Naive thymus-derived CD8-positive, alpha-beta T cell (primary cell): Measurements from ENCODE around the gene NOS1AP. TPM values are rescaled to one million over a fixed set of nuclear protein-coding genes. Genes with fewer than 3 reads are reported as not detected.

Experiments used
- ATAC-seq, 2 donors: fragments of 150-1000 bp; cut with Tn5 transposase in 1 of 2; sonication (Bioruptor Pico), chemical (Tn5 transposase) in 1 of 2; 1 replicate in 1 of 2; 2 replicates in 1 of 2; pipeline ENCODE4 v1.10.0; 2021; ENCODE audit warnings: mild to moderate bottlenecking in 2 of 2, moderate library complexity in 2 of 2
- POLR2A ChIA-PET: fragments of 350-600 bp; sonication (Branson Sonifier 250); formaldehyde crosslinking; loops from one replicate; lab custom pipeline; 2021; ENCODE audit warnings: antibody characterized with exemption; lab: Charles Lee
- DNase-seq, 10 donors: peaks; one replicate each; pipeline versions ENCODE4 v3.0.0 to v3.0.0-alpha.2; 2020 to 2022
- H3K27ac Mint-ChIP-seq, 10 donors: one replicate each; pipeline ENCODE4 v1.8.0; 2020 to 2022; ENCODE audit warnings: mild to moderate bottlenecking in 10 of 10, mixed read lengths in 10 of 10, moderate library complexity in 4 of 10, inconsistent platforms in 1 of 10
- H3K27me3 Mint-ChIP-seq, 5 donors: one replicate each; pipeline ENCODE4 v1.8.0; 2021 to 2022; ENCODE audit warnings: mixed read lengths in 5 of 5
- H3K36me3 Mint-ChIP-seq, 3 donors: one replicate each; pipeline ENCODE4 v1.8.0; 2020 to 2022; ENCODE audit warnings: mixed read lengths in 3 of 3, mild to moderate bottlenecking in 2 of 3, inconsistent platforms in 1 of 3
- H3K4me1 Mint-ChIP-seq, 4 donors: one replicate each; pipeline ENCODE4 v1.8.0; 2021 to 2022; ENCODE audit warnings: mixed read lengths in 4 of 4
- H3K4me3 Mint-ChIP-seq, 10 donors: one replicate each; pipeline ENCODE4 v1.8.0; 2020 to 2022; ENCODE audit warnings: mild to moderate bottlenecking in 10 of 10, mixed read lengths in 10 of 10, moderate library complexity in 6 of 10, inconsistent platforms in 1 of 10
- H3K9me3 Mint-ChIP-seq, 9 donors: one replicate each; pipeline ENCODE4 v1.8.0; 2020 to 2022; ENCODE audit warnings: mixed read lengths in 9 of 9, mild to moderate bottlenecking in 3 of 9, inconsistent platforms in 1 of 9, moderate library complexity in 1 of 9
- polyA plus RNA-seq, 3 donors: library from polyadenylated mRNA; unstranded; fragments of 300-500 nt; fragmentation: Illumina TruSeq; gene quantifications; one replicate each; pipeline ENCODE4 v1.2.3, GENCODE V29; 2021
- total RNA-seq, 8 experiments: library from RNA in 2 of 8; stranded (reverse) in 2 of 8; gene quantifications; one replicate each; pipeline ENCODE4 v1.2.3 and lab custom pipeline; 2021 to 2026

Gene NOS1AP
- total and polyA plus RNA-seq, 5 experiments from 2014 or later = not detected

DNA sequence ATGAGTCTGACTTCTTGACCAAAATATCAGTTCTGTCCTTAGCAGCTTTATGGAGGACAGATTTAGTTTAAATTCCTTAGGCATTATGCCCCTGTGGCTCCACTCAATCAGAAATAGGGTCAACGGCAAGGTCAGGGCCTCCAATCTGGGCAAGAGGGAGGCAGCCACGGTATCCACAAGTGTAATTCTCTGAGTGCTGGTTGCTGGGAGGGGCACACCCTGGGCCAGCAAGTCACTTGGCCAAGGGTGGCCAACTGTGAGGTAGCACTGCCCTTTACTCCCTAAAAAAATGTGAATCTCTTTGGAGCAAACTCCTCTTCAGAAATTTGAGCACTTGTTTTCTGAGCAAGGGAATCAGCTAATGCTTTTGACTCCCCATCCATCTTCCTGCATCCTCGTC lies 294.3 kb downstream of the NOS1AP start:
- Mint-ChIP-seq H3K27ac (no peak overlapping the region), H3K36me3 (no peaks in the 10 kb centered on the region), H3K4me3 (no peak overlapping the region), H3K4me1 (no peaks in the 10 kb centered on the region), H3K27me3 (peaks cover 0 to 4% (median 2%) of the 10 kb centered on the region in 5 donors), H3K9me3 (no peaks in the 10 kb centered on the region)
- ATAC-seq = no peak
- DNase-seq = no peak
- POLR2A ChIA-PET = no interaction called here

DNA sequence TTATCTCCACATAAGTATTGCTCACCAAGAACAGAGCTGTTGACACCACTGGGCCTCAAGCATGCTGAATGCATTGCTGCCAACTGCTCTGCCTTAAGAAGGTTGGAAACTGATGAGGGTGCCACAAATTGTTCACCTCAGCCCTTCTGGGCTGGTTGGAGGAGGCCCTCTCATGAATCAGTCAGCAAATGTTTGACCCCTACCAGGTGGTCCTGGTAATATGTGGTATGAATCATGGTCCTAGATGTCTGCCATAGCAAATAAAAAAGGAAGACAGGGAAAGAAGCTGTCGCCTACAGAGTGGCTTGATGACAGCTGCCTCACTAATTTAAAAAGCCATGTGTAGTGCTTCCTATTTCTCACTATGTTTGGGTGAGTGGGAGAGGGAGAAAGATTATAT lies 295.0 kb downstream of the NOS1AP start:
- Mint-ChIP-seq H3K4me3 (no peak overlapping the region), H3K9me3 (no peaks in the 10 kb centered on the region), H3K27ac (no peak overlapping the region), H3K27me3 (peaks cover 0 to 4% (median 2%) of the 10 kb centered on the region in 5 donors), H3K36me3 (no peaks in the 10 kb centered on the region), H3K4me1 (no peaks in the 10 kb centered on the region)
- POLR2A ChIA-PET = no interaction called here
- ATAC-seq (no peak), DNase-seq (no peak)

DNA sequence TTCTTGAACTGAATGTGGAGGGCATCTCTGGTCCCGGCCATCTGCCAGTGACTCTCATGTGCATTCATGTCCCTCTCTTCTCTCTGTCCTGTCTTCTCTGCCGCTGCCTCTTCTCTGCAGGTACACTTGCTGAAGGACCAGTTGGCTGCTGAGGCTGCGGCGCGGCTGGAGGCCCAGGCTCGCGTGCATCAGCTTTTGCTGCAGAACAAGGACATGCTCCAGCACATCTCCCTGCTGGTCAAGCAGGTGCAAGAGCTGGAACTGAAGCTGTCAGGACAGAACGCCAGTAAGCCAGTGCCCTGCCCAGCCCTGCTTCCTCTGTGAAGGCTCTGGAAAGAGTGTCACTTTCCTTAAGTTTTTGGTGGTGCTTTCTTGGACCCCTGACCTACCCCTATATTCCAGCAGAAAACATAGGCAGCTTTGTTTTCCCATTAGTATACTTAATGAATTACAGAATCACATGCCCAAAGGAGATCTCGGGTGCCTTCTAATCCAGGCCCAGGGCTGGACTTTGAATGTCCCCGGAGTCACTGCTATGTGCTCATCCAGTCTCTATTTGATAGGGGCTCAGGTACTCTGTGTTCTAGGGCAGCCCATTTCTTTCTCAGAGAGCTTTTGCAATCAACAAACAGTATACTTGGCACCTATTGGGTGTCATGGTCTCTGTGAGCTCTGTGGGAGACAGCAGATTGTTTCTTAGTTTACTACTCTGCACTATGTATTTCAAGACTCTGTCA lies 296.0 kb downstream of the NOS1AP start:
- no peak overlapping the region for H3K27ac Mint-ChIP-seq
- H3K27me3 Mint-ChIP-seq = peaks cover 0 to 4% (median 2%) of the 10 kb centered on the region in 5 donors
- ATAC-seq = no peak
- no peak overlapping the region for H3K4me3 Mint-ChIP-seq
- no peaks in the 10 kb centered on the region for H3K4me1 Mint-ChIP-seq
- H3K9me3 Mint-ChIP-seq = no peaks in the 10 kb centered on the region
- DNase-seq = no peak
- POLR2A ChIA-PET = no interaction called here
- H3K36me3 Mint-ChIP-seq = no peaks in the 10 kb centered on the region

DNA sequence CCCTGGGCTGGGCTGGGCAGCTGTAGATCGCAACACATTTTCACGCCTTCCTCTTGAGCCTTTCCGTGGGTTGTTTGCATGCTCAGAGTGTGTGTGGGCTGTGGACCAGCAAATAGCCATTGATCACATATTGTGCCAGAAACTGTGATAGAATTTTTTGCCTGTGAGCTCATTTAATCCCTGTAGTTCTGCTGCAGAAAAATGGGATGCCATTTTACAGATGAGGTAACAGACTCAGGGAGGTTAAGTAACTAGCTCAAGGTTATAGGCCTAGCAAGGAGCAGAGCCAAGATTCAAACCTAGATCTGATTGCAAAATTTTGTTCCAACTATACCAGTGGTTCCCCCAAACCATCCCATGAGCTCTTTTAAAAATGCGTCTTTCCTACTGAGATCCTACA lies 296.7 kb downstream of the NOS1AP start:
- DNase-seq (no peak), ATAC-seq (no peak)
- H3K9me3 Mint-ChIP-seq = no peaks in the 10 kb centered on the region
- peaks cover 0 to 4% (median 2%) of the 10 kb centered on the region in 5 donors for H3K27me3 Mint-ChIP-seq
- no peaks in the 10 kb centered on the region for H3K36me3 Mint-ChIP-seq
- no peak overlapping the region for H3K27ac Mint-ChIP-seq
- POLR2A ChIA-PET = no interaction called here
- H3K4me3 Mint-ChIP-seq = no peak overlapping the region
- H3K4me1 Mint-ChIP-seq = no peaks in the 10 kb centered on the region

DNA sequence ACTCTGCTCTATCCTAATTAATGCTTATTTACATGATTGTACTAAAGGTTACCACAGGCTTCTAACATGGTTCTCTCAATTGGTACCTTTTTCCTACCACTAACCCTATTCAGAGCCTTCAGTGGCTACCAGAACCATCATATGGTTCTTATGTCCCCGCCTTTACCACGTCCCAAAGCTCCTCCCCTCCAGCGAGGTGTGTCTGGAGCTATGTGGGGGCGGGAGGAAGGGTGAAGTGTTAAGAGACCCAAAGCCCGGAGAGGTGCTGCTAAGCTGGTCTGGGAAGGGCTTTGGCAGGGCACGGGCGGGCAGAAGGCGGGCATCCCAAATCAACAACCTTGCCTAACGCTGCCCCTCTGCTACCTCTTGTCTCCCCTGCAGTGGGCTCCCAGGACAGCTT lies 297.2 kb downstream of the NOS1AP start:
- Mint-ChIP-seq H3K27ac (no peak overlapping the region), H3K36me3 (no peaks in the 10 kb centered on the region), H3K9me3 (no peaks in the 10 kb centered on the region), H3K27me3 (peaks cover 0 to 4% (median 1%) of the 10 kb centered on the region in 5 donors), H3K4me1 (no peaks in the 10 kb centered on the region), H3K4me3 (peak overlapping the region in 4 of 10 donors; percentile 11 to 42 (median 34))
- no peak for ATAC-seq
- DNase-seq = no peak
- POLR2A ChIA-PET = no interaction called here

DNA sequence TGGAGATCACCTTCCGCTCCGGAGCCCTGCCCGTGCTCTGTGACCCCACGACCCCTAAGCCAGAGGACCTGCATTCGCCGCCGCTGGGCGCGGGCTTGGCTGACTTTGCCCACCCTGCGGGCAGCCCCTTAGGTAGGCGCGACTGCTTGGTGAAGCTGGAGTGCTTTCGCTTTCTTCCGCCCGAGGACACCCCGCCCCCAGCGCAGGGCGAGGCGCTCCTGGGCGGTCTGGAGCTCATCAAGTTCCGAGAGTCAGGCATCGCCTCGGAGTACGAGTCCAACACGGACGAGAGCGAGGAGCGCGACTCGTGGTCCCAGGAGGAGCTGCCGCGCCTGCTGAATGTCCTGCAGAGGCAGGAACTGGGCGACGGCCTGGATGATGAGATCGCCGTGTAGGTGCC lies 297.6 kb downstream of the NOS1AP start:
- Mint-ChIP-seq H3K4me1 (no peaks in the 10 kb centered on the region), H3K36me3 (no peaks in the 10 kb centered on the region), H3K9me3 (no peaks in the 10 kb centered on the region), H3K27ac (no peak overlapping the region), H3K4me3 (peak overlapping the region in 4 of 10 donors; percentile 11 to 42 (median 34)), H3K27me3 (peaks cover 0 to 4% (median 0%) of the 10 kb centered on the region in 5 donors)
- DNase-seq = no peak
- ATAC-seq = no peak
- POLR2A ChIA-PET = no interaction called here

DNA sequence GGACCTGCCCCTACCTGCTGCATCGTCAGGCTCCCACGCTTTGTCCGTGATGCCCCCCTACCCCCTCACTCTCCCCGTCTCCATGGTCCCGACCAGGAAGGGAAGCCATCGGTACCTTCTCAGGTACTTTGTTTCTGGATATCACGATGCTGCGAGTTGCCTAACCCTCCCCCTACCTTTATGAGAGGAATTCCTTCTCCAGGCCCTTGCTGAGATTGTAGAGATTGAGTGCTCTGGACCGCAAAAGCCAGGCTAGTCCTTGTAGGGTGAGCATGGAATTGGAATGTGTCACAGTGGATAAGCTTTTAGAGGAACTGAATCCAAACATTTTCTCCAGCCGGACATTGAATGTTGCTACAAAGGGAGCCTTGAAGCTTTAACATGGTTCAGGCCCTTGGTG lies 298.3 kb downstream of the NOS1AP start:
- no peak for ATAC-seq
- POLR2A ChIA-PET = no interaction called here
- no peak overlapping the region for H3K27ac Mint-ChIP-seq

DNA sequence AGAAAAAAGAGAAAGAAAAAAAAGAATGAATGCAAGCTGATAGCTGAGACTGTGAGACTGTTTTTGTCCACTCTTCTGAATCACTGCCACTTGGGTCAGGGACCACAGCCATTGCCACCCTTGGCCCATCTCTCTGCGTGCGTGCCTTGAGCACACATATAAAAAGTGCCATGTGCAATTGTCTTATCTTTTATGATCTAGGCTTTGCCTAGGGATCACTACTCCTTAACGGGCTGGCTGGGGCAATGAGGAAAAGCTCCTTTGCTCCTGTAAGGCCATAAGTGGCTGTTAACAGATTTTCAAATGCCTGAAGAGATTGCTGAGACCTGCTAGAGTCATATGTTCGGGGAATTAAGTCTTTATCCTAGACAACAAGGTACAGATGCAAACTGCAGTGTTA lies 299.0 kb downstream of the NOS1AP start:
- no peak for ATAC-seq
- POLR2A ChIA-PET = no interaction called here

More for the DNA sequence above, 298.3 kb downstream of the NOS1AP start:
- no peak for DNase-seq
- Mint-ChIP-seq H3K27me3 (peaks cover 0 to 4% (median 0%) of the 10 kb centered on the region in 5 donors), H3K4me3 (peak overlapping the region in 1 of 10 donors; percentile 37), H3K9me3 (no peaks in the 10 kb centered on the region), H3K4me1 (peaks cover 0 to 2% (median 0%) of the 10 kb centered on the region in 4 donors), H3K36me3 (no peaks in the 10 kb centered on the region)

DNA sequence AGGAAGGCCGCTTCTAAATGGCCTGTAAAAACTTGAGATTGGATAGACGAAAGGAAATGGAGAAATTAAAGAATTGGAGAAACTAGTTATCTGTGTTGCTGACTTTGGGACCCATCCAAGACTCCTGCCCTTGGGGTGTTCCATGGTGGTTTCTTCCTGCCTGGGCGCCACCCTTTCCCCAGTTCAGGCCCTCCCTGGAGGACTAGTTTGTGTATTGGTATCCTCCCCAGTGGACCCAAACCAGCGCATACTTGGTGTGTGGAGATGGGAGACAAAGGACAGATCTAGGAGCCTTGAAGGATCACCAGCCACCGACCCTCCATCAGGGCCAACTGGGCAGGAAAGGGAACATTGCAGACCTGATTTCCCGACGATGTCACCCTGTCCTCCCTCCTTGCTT lies 300.1 kb downstream of the NOS1AP start:
- Mint-ChIP-seq H3K27ac (no peak overlapping the region), H3K27me3 (peaks cover 0 to 2% (median 0%) of the 10 kb centered on the region in 5 donors), H3K4me1 (peaks cover 0 to 2% (median 0%) of the 10 kb centered on the region in 4 donors), H3K4me3 (no peak overlapping the region), H3K9me3 (no peaks in the 10 kb centered on the region), H3K36me3 (no peaks in the 10 kb centered on the region)
- no peak for DNase-seq
- no peak for ATAC-seq
- POLR2A ChIA-PET = interaction anchor here (0.7 kb wide), 1 partner anchor 477 kb away, joined by 3 read pairs; no protein-coding TSS in a partner anchor

More for the DNA sequence above, 299.0 kb downstream of the NOS1AP start:
- Mint-ChIP-seq H3K4me1 (peaks cover 0 to 2% (median 0%) of the 10 kb centered on the region in 4 donors), H3K27ac (no peak overlapping the region), H3K36me3 (no peaks in the 10 kb centered on the region), H3K9me3 (no peaks in the 10 kb centered on the region), H3K27me3 (peaks cover 0 to 3% (median 0%) of the 10 kb centered on the region in 5 donors), H3K4me3 (no peak overlapping the region)
- no peak for DNase-seq

DNA sequence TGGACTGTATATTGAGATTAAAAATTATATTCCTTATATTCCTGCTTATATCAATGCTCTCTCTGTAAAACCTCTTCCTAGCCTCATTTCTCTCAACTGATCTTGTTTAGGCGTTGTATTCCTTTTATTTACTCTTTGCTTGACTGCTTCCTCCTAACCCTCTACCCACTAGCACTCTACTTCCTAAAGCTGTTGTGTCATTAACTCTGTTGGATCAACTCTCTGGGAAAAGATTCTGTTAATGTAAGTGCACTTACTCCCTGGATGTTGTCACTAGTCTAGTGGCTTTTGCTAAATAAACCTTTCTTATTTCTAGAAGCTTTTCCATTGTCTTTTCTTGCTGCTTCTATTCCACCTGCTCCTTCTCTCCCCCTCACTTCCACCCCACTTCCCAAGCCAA lies 300.7 kb downstream of the NOS1AP start:
- Mint-ChIP-seq H3K36me3 (no peaks in the 10 kb centered on the region), H3K4me3 (no peak overlapping the region), H3K9me3 (no peaks in the 10 kb centered on the region), H3K4me1 (peaks cover 0 to 2% (median 0%) of the 10 kb centered on the region in 4 donors), H3K27ac (no peak overlapping the region), H3K27me3 (peaks cover 0 to under 1% (median 0%) of the 10 kb centered on the region in 5 donors)
- POLR2A ChIA-PET = no interaction called here
- DNase-seq = no peak
- no peak for ATAC-seq

DNA sequence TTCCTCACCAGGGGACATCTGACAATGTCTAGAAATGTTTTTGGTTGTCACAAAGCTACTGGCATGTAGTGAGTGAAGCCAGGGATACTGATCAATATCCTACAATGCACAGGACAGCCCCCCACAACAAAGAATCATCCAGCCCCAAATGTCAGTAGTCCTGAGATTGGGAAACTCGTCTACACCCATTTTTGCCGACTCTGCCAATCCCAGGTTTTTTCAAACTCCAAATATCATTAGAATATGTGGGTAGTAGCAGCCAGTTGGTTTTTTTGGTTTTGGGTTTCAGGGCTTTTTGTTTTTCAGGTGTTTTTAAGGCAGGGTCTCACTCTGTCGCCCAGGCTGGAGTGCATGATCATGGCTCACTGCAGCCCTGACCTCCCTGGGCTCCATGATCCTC lies 301.2 kb downstream of the NOS1AP start:
- POLR2A ChIA-PET = no interaction called here
- H3K36me3 Mint-ChIP-seq = no peaks in the 10 kb centered on the region
- H3K9me3 Mint-ChIP-seq = no peaks in the 10 kb centered on the region
- H3K27ac Mint-ChIP-seq = no peak overlapping the region
- ATAC-seq (no peak), DNase-seq (no peak)
- peaks cover 0 to 2% (median 0%) of the 10 kb centered on the region in 4 donors for H3K4me1 Mint-ChIP-seq
- no peaks in the 10 kb centered on the region for H3K27me3 Mint-ChIP-seq
- H3K4me3 Mint-ChIP-seq = no peak overlapping the region

DNA sequence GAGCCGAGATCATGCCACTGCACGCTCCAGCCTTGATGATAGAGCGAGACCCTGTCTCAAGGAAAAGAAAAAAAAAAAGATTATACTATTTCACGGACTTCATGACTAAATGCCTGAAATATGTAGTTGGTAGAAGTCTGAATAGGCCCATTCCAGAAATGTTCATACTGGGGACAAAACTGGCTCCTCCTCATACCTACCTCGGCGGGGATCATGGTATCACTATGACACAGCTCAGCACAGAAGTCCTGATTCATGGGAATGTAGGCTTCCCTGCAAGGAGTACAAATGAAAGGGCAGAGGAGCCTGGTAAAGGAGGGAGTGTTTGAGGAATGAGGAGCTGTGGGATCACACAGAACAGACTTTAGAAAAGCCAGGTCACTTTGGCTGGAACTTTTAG lies 302.1 kb downstream of the NOS1AP start:
- ATAC-seq = no peak
- no peaks in the 10 kb centered on the region for H3K36me3 Mint-ChIP-seq
- H3K4me1 Mint-ChIP-seq = peaks cover 0 to 2% (median 0%) of the 10 kb centered on the region in 4 donors
- no peak overlapping the region for H3K27ac Mint-ChIP-seq
- POLR2A ChIA-PET = no interaction called here
- no peak overlapping the region for H3K4me3 Mint-ChIP-seq
- no peaks in the 10 kb centered on the region for H3K9me3 Mint-ChIP-seq
- no peaks in the 10 kb centered on the region for H3K27me3 Mint-ChIP-seq
- DNase-seq = peak in 1 of 10 donors; percentile 31

DNA sequence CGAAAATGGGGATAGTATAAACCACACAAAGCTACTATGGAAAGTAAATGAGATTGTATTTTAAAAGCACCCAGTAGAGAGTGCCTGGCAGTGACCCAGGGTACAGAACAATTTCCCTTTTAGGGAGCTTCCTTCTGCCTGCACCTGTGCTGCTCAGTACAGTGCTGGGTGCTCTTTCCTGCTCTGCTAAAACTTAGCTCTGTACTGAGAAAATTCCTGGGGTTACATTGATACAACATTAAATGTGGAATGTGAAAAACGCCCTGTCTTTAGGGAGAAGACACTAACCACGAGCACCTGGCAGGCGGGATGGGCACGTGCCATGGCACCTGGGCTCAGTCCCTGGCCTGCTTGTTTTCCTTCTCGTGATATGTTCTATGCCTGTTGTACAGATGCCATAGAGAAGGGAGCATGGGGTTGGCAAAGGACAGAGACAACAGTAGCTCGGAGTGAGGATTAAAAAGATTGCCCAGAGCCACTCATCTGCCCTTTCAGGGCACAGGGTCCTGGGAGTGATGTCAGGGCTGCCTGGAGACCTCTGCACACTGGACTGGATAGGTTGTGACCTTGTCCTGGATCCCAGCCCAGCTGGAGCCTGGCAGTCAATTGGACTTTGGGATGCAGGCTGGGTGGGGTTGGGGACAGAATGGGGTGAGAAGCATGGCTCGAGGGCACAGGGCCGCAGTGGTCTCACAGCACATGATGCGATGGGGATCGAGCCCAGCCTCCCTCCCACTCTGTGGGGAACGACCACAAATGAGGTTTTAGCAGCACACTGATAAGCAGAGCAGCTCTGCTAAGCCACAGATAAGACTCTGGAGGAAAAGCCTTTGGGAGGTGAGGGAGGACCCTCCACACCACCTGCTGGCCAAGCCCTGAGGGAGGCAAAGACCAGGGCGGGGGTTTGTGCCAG lies 302.9 kb downstream of the NOS1AP start:
- Mint-ChIP-seq H3K27me3 (no peaks in the 10 kb centered on the region), H3K9me3 (no peaks in the 10 kb centered on the region), H3K4me3 (no peak overlapping the region), H3K4me1 (peaks cover 0 to 2% (median 0%) of the 10 kb centered on the region in 4 donors), H3K27ac (peak overlapping the region in 1 of 10 donors; percentile 83), H3K36me3 (no peaks in the 10 kb centered on the region)
- no peak for ATAC-seq
- DNase-seq = peak in 1 of 10 donors; percentile 32
- POLR2A ChIA-PET = no interaction called here
